A549 (cell line): ENCODE results near the gene BTG4. TPM values are rescaled to one million over a fixed set of nuclear protein-coding genes. Genes with fewer than 3 reads are reported as not detected.

Experiments
- ATAC-seq, 2 experiments: fragments of 200-7000 bp in 1 of 2; fragments of >200 bp in 1 of 2; cut with Nextera tagmentation in 1 of 2; cut with Tn5 transposase in 1 of 2; 3 replicates each; pipeline versions ENCODE4 v1.8.0 to v1.9.1; 2018 to 2020; ENCODE audit warnings: mild to moderate bottlenecking in 1 of 2, moderate library complexity in 1 of 2
- CTCF ChIA-PET: fragments of 300-600 bp; sonication (Branson Sonifier 250); formaldehyde crosslinking; extraction: SDS; loops from one replicate; lab custom pipeline; 2021; ENCODE audit warnings: antibody characterized with exemption, inconsistent platforms; lab: Yijun Ruan, JAX
- POLR2A ChIA-PET: fragments of 350-600 bp; formaldehyde crosslinking; extraction: SDS; loops from one replicate; lab custom pipeline; 2021; ENCODE audit warnings: antibody characterized with exemption, inconsistent platforms; lab: Yijun Ruan, JAX
- DNase-seq, 2 experiments: peaks; one replicate each; pipeline versions ENCODE4 v3.0.0 to v3.0.0-alpha.2; 2011 to 2016; ENCODE audit warnings: low read depth in 1 of 2, low spot score in 1 of 2
- FAIRE-seq: peaks from 2 replicates; lab custom pipeline; 2011; peaks lifted over from hg19 to GRCh38; lab: Jason Lieb, UNC
- H3K27ac ChIP-seq, 2 experiments: fragments of >200 bp; sonication (Bioruptor Twin); formaldehyde crosslinking; 3 replicates each; pipeline ENCODE4 v1.5.1; 2016 to 2017
- H3K4me1 ChIP-seq: fragments of >200 bp; sonication (Bioruptor Twin); formaldehyde crosslinking; 3 replicates; pipeline ENCODE4 v1.6.1; 2016
- H3K4me2 ChIP-seq: fragments of >200 bp; sonication (Bioruptor Twin); formaldehyde crosslinking; 3 replicates; pipeline ENCODE4 v1.6.1; 2016
- H3K4me3 ChIP-seq: fragments of >200 bp; sonication (Bioruptor Twin); formaldehyde crosslinking; 3 replicates; pipeline ENCODE4 v1.5.1; 2016
- H3K9me3 ChIP-seq: fragments of >200 bp; sonication (Bioruptor Twin); formaldehyde crosslinking; 3 replicates; pipeline ENCODE4 v1.6.1; 2016
- CHD2 ChIP-seq: fragments of 150-350 bp; IDR thresholded peaks from 2 replicates; pipeline ENCODE4 v1.6.1; 2014; ENCODE audit warnings: low read length; ENCODE audit not compliant: partially characterized antibody
- FOSB ChIP-seq: fragments of 250-450 bp; sonication (Bioruptor Pico); IDR thresholded peaks from 2 replicates; pipeline ENCODE4 v1.5.0; 2020; ENCODE audit warnings: mild to moderate bottlenecking, moderate library complexity
- FOXS1 ChIP-seq: fragments of 250-450 bp; sonication (Bioruptor Pico); IDR thresholded peaks from 2 replicates; pipeline ENCODE4 v1.5.0; 2020; ENCODE audit warnings: mild to moderate bottlenecking, moderate library complexity
- HEYL ChIP-seq: fragments of 250-450 bp; sonication (Bioruptor Pico); IDR thresholded peaks from 2 replicates; pipeline ENCODE4 v1.8.0; 2021; ENCODE audit warnings: mild to moderate bottlenecking, moderate library complexity
- HOXB13 ChIP-seq: fragments of 250-450 bp; sonication (Bioruptor Pico); IDR thresholded peaks from 2 replicates; pipeline ENCODE4 v1.5.0; 2020; ENCODE audit warnings: low read depth, mild to moderate bottlenecking, moderate library complexity
- MAZ ChIP-seq: fragments of 150-350 bp; IDR thresholded peaks from 2 replicates; pipeline ENCODE4 v1.6.1; 2014; ENCODE audit warnings: antibody characterized with exemption, low read depth, low read length, borderline replicate concordance
- NPAS2 ChIP-seq: fragments of 250-450 bp; sonication (Bioruptor Pico); IDR thresholded peaks from 2 replicates; pipeline ENCODE4 v1.8.0; 2022; ENCODE audit warnings: mild to moderate bottlenecking, moderate library complexity, borderline replicate concordance
- NR3C1 ChIP-seq: fragments of >200 bp; sonication (Bioruptor Twin); formaldehyde crosslinking; IDR thresholded peaks from 3 replicates; pipeline ENCODE4 v1.6.1; 2017
- POLR2A ChIP-seq: IDR thresholded peaks from 2 replicates; pipeline ENCODE4 v1.6.1; 2012; ENCODE audit warnings: mild to moderate bottlenecking, low read length
- RAD21 ChIP-seq, 2 experiments: fragments of >200 bp in 1 of 2; sonication (Bioruptor Twin) in 1 of 2; formaldehyde crosslinking in 1 of 2; IDR thresholded peaks in 1 of 2; conservative IDR thresholded peaks in 1 of 2; 2 replicates in 1 of 2; 3 replicates in 1 of 2; pipeline ENCODE4 v1.6.1; 2012 to 2018; ENCODE audit warnings: inconsistent platforms in 1 of 2
- RCOR1 ChIP-seq: fragments of 150-350 bp; IDR thresholded peaks from 2 replicates; pipeline ENCODE4 v1.6.1; 2014; ENCODE audit warnings: antibody characterized with exemption, low read length, low read depth
- RFX5 ChIP-seq: fragments of 450-650 bp; IDR thresholded peaks from 2 replicates; pipeline ENCODE4 v1.7.1; 2014; ENCODE audit warnings: antibody characterized with exemption, mild to moderate bottlenecking, moderate library complexity
- SMC3 ChIP-seq: fragments of >200 bp; sonication (Bioruptor Twin); formaldehyde crosslinking; IDR thresholded peaks from 3 replicates; pipeline ENCODE4 v1.6.1; 2018; ENCODE audit warnings: inconsistent platforms
- SREBF2 ChIP-seq: fragments of 450-650 bp; IDR thresholded peaks from 2 replicates; pipeline ENCODE4 v1.6.1; 2014; ENCODE audit warnings: mild to moderate bottlenecking, moderate library complexity
- ZNF302 ChIP-seq: fragments of 250-450 bp; sonication (Bioruptor Pico); IDR thresholded peaks from 2 replicates; pipeline ENCODE4 v1.9.0; 2021; ENCODE audit warnings: inconsistent platforms, mild to moderate bottlenecking, moderate library complexity
- ZSCAN20 ChIP-seq: fragments of 250-450 bp; sonication (Bioruptor Pico); IDR thresholded peaks from 2 replicates; pipeline ENCODE4 v1.8.0; 2022; ENCODE audit warnings: mild to moderate bottlenecking, moderate library complexity
- WGBS: methylation state at CpG from one replicate; pipeline ENCODE4 v1.1.6; 2017; ENCODE audit errors: missing lambda C conversion rate; 5-methylcytosine and 5-hydroxymethylcytosine counted together
- polyA plus RNA-seq, 4 experiments: library from polyadenylated mRNA; depleted of rRNA in 3 of 4; stranded (reverse); fragments of >200 nt; fragmentation: RNase III in 1 of 4; extraction: RNeasy Plus Mini Kit Qiagen cat#74134 plus additional on column Dnase treatment in 1 of 4; gene quantifications; 2 replicates in 3 of 4; 3 replicates in 1 of 4; pipeline ENCODE4 v1.2.3, GENCODE V29; 2011 to 2017
- TF ChIP-seq, protein P1 (sequence below): fragments of 450-650 bp; IDR thresholded peaks from 2 replicates; pipeline ENCODE4 v1.6.1; 2014; ENCODE audit warnings: antibody characterized with exemption
- TF ChIP-seq, protein P2 (sequence below): fragments of >200 bp; sonication (Bioruptor Twin); formaldehyde crosslinking; IDR thresholded peaks from 3 replicates; pipeline ENCODE4 v1.5.1; 2016
- TF ChIP-seq, protein P3 (sequence below): IDR thresholded peaks from 2 replicates; pipeline ENCODE4 v1.6.1; 2012; ENCODE audit warnings: low read depth, borderline replicate concordance
- TF ChIP-seq, protein P4 (sequence below): fragments of 150-350 bp; IDR thresholded peaks from 2 replicates; pipeline ENCODE4 v1.6.1; 2014; ENCODE audit warnings: low read depth, mild to moderate bottlenecking, low read length

Gene BTG4
- polyA plus RNA-seq, 2 of the 4 experiments (the other 2 are of a cell fraction): 0.23 to 0.36 TPM

DNA sequence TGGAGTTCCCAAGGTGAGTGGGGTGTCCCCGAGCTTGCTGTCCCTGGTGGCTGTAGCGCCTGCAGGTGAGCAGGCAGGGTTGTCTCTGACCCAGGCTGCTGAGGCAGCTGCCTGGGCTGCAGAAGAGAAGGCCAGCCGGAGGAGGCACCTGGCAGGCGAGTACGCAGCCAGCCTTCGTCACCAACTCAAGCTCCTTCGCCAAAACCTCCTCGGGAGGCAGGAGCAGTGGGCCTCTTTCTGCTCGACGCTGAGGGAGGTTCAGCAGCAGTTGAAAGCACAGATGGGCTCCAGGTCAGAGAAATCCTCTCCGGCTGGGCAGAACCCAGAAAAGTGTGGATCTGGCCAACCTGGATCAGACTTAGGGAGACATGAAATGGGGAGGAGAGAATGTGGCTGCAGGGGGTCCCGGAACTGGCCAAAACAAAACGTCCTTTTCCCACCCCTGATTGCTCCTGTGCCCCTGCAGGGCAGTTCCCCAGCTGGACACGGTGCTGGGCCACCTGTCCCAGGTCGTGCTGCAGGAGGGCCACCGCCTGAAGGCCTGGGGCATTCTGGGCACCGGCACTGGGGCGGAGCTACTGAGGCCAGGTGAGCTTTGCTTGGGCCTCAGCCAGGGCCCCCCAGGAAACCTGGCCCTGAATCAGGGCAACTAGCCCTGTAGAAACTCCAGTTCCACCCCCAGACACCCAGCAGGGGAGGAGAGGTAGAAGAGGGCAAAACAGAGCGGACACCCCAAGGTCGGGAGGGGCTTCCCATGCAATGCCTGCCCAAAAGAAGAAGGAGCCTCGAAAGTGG, 56.7 kb downstream of the BTG4 start:
- DNase-seq (no peak), ATAC-seq (peak in 1 of 2 experiments; percentile 41; a peak in 3 of 6 replicates), FAIRE-seq (no peak)
- H3K4me2 ChIP-seq: no peak overlapping the region
- POLR2A ChIA-PET: no interaction called here
- CTCF ChIA-PET: interaction anchor here (0.6 to 3.4 kb wide), 19 partner anchors 9 to 386 kb away, joined by 3 to 20 read pairs (median 4); partner anchors contain the start of genes BTG4 and SIK2
- no peak for TF ChIP-seq HEYL
- TF ChIP-seq, protein P1, sequence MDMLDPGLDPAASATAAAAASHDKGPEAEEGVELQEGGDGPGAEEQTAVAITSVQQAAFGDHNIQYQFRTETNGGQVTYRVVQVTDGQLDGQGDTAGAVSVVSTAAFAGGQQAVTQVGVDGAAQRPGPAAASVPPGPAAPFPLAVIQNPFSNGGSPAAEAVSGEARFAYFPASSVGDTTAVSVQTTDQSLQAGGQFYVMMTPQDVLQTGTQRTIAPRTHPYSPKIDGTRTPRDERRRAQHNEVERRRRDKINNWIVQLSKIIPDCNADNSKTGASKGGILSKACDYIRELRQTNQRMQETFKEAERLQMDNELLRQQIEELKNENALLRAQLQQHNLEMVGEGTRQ: no peak
- TF ChIP-seq CHD2: no peak
- TF ChIP-seq FOSB (CRISPR knock-in tag): no peak
- no peak for TF ChIP-seq NPAS2 (CRISPR knock-in tag)
- no peak for TF ChIP-seq HOXB13 (CRISPR knock-in tag)
- TF ChIP-seq ZNF302 (CRISPR knock-in tag): no peak
- no peak for TF ChIP-seq ZSCAN20 (CRISPR knock-in tag)
- TF ChIP-seq SREBF2: no peak
- TF ChIP-seq MAZ: no peak
- no peak for TF ChIP-seq NR3C1
- TF ChIP-seq RFX5: no peak
- no peak for TF ChIP-seq POLR2A
- TF ChIP-seq FOXS1 (CRISPR knock-in tag): no peak
- no peak overlapping the region for H3K4me3 ChIP-seq
- H3K9me3 ChIP-seq: no peaks in the 10 kb centered on the region
- H3K4me1 ChIP-seq: no peaks in the 10 kb centered on the region
- H3K27ac ChIP-seq: peak overlapping the region in 1 of 2 experiments; percentile 63; a peak in 3 of 6 replicates
- 76% methylated on average over 11 of the region's 21 CpGs for WGBS

DNA sequence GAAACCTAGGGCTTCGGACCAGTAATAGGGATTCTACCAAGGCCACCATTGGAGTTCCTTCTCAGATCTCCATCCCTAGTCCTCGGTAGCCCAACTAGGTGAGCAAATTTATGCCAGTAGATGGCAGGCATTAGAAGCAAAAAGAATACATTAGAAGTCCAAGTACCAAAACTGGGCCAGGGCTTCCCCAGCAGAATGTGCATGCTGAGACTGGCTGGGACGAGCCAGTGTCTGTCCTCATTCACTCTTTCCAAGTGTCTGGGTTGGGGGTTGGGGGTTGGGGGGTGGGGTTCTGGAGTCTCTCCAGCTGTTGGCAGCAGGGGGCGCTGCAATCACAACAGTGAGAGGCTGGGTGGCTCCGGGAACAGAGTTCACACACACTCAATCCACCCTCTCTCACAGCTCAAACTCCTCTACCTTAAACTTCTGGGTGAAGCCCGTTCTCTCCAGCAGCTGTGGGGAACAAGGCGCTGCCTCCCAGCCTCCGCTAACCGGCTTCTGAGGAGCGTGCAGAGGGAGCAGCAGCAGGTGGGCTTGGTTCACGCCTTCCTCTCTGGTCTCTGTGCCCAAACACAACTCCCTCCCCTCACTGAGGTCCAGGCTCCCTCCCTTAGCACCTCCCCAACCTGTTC, 57.5 kb downstream of the BTG4 start:
- TF ChIP-seq SMC3: peak; percentile 64
- TF ChIP-seq, protein P2, sequence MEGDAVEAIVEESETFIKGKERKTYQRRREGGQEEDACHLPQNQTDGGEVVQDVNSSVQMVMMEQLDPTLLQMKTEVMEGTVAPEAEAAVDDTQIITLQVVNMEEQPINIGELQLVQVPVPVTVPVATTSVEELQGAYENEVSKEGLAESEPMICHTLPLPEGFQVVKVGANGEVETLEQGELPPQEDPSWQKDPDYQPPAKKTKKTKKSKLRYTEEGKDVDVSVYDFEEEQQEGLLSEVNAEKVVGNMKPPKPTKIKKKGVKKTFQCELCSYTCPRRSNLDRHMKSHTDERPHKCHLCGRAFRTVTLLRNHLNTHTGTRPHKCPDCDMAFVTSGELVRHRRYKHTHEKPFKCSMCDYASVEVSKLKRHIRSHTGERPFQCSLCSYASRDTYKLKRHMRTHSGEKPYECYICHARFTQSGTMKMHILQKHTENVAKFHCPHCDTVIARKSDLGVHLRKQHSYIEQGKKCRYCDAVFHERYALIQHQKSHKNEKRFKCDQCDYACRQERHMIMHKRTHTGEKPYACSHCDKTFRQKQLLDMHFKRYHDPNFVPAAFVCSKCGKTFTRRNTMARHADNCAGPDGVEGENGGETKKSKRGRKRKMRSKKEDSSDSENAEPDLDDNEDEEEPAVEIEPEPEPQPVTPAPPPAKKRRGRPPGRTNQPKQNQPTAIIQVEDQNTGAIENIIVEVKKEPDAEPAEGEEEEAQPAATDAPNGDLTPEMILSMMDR: peak; percentile 59
- TF ChIP-seq, protein P3, sequence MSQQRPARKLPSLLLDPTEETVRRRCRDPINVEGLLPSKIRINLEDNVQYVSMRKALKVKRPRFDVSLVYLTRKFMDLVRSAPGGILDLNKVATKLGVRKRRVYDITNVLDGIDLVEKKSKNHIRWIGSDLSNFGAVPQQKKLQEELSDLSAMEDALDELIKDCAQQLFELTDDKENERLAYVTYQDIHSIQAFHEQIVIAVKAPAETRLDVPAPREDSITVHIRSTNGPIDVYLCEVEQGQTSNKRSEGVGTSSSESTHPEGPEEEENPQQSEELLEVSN: no peak
- TF ChIP-seq, protein P4, sequence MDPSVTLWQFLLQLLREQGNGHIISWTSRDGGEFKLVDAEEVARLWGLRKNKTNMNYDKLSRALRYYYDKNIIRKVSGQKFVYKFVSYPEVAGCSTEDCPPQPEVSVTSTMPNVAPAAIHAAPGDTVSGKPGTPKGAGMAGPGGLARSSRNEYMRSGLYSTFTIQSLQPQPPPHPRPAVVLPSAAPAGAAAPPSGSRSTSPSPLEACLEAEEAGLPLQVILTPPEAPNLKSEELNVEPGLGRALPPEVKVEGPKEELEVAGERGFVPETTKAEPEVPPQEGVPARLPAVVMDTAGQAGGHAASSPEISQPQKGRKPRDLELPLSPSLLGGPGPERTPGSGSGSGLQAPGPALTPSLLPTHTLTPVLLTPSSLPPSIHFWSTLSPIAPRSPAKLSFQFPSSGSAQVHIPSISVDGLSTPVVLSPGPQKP: no peak
- no peak for TF ChIP-seq RCOR1
- peak; percentile 57 to 71 for TF ChIP-seq RAD21 (conservative IDR thresholded peaks at IDR 0.05 in 1 of 2, IDR thresholded peaks at IDR 0.05 in 1 of 2)

More for the DNA sequence above, 57.5 kb downstream of the BTG4 start:
- FAIRE-seq: no peak
- Histone ChIP-seq H3K27ac (peak overlapping the region in 1 of 2 experiments; percentile 63; a peak in 3 of 6 replicates), H3K9me3 (no peaks in the 10 kb centered on the region), H3K4me1 (no peaks in the 10 kb centered on the region), H3K4me2 (no peak overlapping the region), H3K4me3 (no peak overlapping the region)
- WGBS: 71% methylated on average over 9 of the region's 11 CpGs
- peak; percentile 45 to 59 for DNase-seq
- peak; percentile 62 to 89; a peak in 5 of 6 replicates for ATAC-seq
- ChIA-PET POLR2A (no interaction called here), CTCF (interaction anchor here (0.6 to 3.4 kb wide), 21 partner anchors 9 to 387 kb away, joined by 3 to 20 read pairs (median 4); partner anchors contain the start of genes BTG4, HOATZ and SIK2)
